Bone marrow (tissue), 2 donors: Measurements from ENCODE around the gene KAZN.

Experiments used
- DNase-seq, 2 donors: peaks; one replicate each; lab custom pipeline; 2025; lab: John Stamatoyannopoulos, UW

The KAZN gene

GRCh38 chr1:14647777-14648176, 49.3 kb downstream of the KAZN start:
- DNase-seq = no peak

GRCh38 chr1:14648391-14648790, 49.9 kb downstream of the KAZN start:
- no peak for DNase-seq

GRCh38 chr1:14648896-14649855, 50.7 kb downstream of the KAZN start:
- DNase-seq = no peak

- no peak for DNase-seq
These were observed 51.5 kb downstream of the KAZN start for GRCh38 chr1:14649976-14650375.

GRCh38 chr1:14650951-14651350, 52.5 kb downstream of the KAZN start:
- no peak for DNase-seq

GRCh38 chr1:14652840-14653239, 54.4 kb downstream of the KAZN start:
- no peak for DNase-seq

GRCh38 chr1:14653461-14653960, 55.0 kb downstream of the KAZN start:
- DNase-seq = no peak

- no peak for DNase-seq
These were observed 56.1 kb downstream of the KAZN start for GRCh38 chr1:14654554-14654953.

GRCh38 chr1:14655385-14655784, 56.9 kb downstream of the KAZN start:
- no peak for DNase-seq

GRCh38 chr1:14656384-14656937, 58.0 kb downstream of the KAZN start:
- no peak for DNase-seq

- no peak for DNase-seq
These were observed 60.2 kb downstream of the KAZN start for GRCh38 chr1:14658642-14659041.

GRCh38 chr1:14659913-14660312, 61.4 kb downstream of the KAZN start:
- DNase-seq = no peak

- no peak for DNase-seq
These were observed 62.3 kb downstream of the KAZN start for GRCh38 chr1:14660801-14661200.

GRCh38 chr1:14661222-14661621, 62.7 kb downstream of the KAZN start:
- DNase-seq = no peak

GRCh38 chr1:14662116-14662515, 63.6 kb downstream of the KAZN start:
- no peak for DNase-seq

- DNase-seq = no peak
These were observed 65.3 kb downstream of the KAZN start for GRCh38 chr1:14663773-14664172.

GRCh38 chr1:14666373-14666772, 67.9 kb downstream of the KAZN start:
- no peak for DNase-seq

GRCh38 chr1:14666962-14667650, 68.6 kb downstream of the KAZN start:
- DNase-seq = no peak

- no peak for DNase-seq
These were observed 69.1 kb downstream of the KAZN start for GRCh38 chr1:14667651-14667984.

- DNase-seq = no peak
These were observed 70.1 kb downstream of the KAZN start for GRCh38 chr1:14668538-14668937.

- DNase-seq = no peak
These were observed 73.5 kb downstream of the KAZN start for GRCh38 chr1:14672005-14672404.

GRCh38 chr1:14674030-14674429, 75.5 kb downstream of the KAZN start:
- DNase-seq = no peak

GRCh38 chr1:14676400-14676799, 77.9 kb downstream of the KAZN start:
- no peak for DNase-seq
